Mucosa of rectum (tissue), 2 donors: ENCODE measurements around the gene ZNF506.
A peak's percentile ranks its signal among the peaks of the same experiment; 100 is the strongest.
"Not testable (repeated sequence)": the region's sequence is repeated elsewhere in the genome, so short reads cannot be mapped to it uniquely, and the experiment has no call there.

Experiments
- H3K27ac ChIP-seq, 2 donors: one replicate each; pipeline ENCODE4 v1.7.0; 2013; ENCODE audit warnings: inconsistent platforms in 2 of 2, low read depth in 2 of 2, low read length in 2 of 2
- H3K27me3 ChIP-seq, 2 donors: one replicate each; pipeline ENCODE4 v1.7.0; 2013; ENCODE audit warnings: low read length in 2 of 2; ENCODE audit not compliant: control insufficient read depth in 2 of 2, insufficient read depth in 2 of 2
- H3K36me3 ChIP-seq, 2 donors: one replicate each; pipeline ENCODE4 v1.7.0; 2013; ENCODE audit warnings: low read length in 2 of 2; ENCODE audit not compliant: control insufficient read depth in 2 of 2, insufficient read depth in 2 of 2
- H3K4me1 ChIP-seq, 2 donors: one replicate each; pipeline ENCODE4 v1.7.0; 2013; ENCODE audit warnings: low read length in 2 of 2, mild to moderate bottlenecking in 1 of 2; ENCODE audit not compliant: control insufficient read depth in 2 of 2, insufficient read depth in 2 of 2
- H3K4me3 ChIP-seq, 2 donors: one replicate each; pipeline ENCODE4 v1.7.0; 2013; ENCODE audit warnings: low read length in 2 of 2
- H3K9ac ChIP-seq, 2 donors: one replicate each; pipeline ENCODE4 v1.7.0; 2013; ENCODE audit warnings: low read length in 2 of 2, low read depth in 1 of 2, mild to moderate bottlenecking in 1 of 2
- H3K9me3 ChIP-seq, 2 donors: one replicate each; pipeline ENCODE4 v1.7.0; 2013; ENCODE audit warnings: low read length in 2 of 2; ENCODE audit not compliant: control insufficient read depth in 2 of 2
- donor health status: healthy.
- donor health status: Normal muscosa, but diverticular disease.

Gene ZNF506

GRCh38 chr19:19821366-19821951, at the start of gene ZNF506:
Gene ZNF506 (minus strand): TSS chr19:19821750. CDS start chr19:19821603, 147 bp downstream.
- H3K27me3 ChIP-seq, result no peaks in the 10 kb centered on the region
- H3K9ac ChIP-seq, result peak within 1 kb of the TSS; percentile 95 to 96
- peak within 1 kb of the TSS; percentile 98 to 99 for H3K27ac ChIP-seq
- peaks cover 3% of the 10 kb centered on the region in 2 donors for H3K36me3 ChIP-seq
- peaks cover 0 to 2% of the 10 kb centered on the region in 2 donors for H3K4me1 ChIP-seq
- peak within 1 kb of the TSS; percentile 95 to 98 for H3K4me3 ChIP-seq
- peaks cover 2 to 3% of the 10 kb centered on the region in 2 donors for H3K9me3 ChIP-seq

DNA sequence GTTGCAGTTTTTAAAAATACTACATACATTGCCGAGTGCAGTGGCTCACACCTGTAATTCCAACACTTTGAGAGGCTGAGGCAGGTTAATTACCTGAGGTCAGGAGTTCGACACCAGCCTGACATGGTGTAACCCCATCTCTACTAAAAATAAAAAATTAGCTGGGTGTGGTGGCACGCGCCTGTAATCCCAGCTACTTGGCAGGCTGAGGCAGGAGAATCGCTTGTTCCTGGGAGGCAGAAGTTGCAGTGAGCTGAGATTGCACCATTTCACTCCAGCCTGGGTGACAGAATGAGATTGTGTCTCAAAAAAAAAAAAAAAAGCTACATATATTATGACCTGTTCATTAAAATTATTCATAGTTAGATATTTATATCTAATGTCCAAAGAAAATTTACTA, 48.5 kb upstream of the ZNF506 start:
- Histone ChIP-seq H3K36me3 (peaks cover 10 to 13% of the 10 kb centered on the region in 2 donors), H3K9me3 (peaks cover 13 to 17% of the 10 kb centered on the region in 2 donors)
- H3K4me1 ChIP-seq, H3K27me3 ChIP-seq, H3K27ac ChIP-seq, H3K4me3 ChIP-seq, H3K9ac ChIP-seq: not testable (repeated sequence)

- peaks cover 7 to 9% of the 10 kb centered on the region in 2 donors for H3K9me3 ChIP-seq
- H3K27me3 ChIP-seq, result no peaks in the 10 kb centered on the region
- H3K36me3 ChIP-seq, result no peaks in the 10 kb centered on the region
- peak overlapping the region; percentile 97 to 98 for H3K4me3 ChIP-seq
- H3K4me1 ChIP-seq, result peaks cover 0 to 3% of the 10 kb centered on the region in 2 donors
- H3K27ac ChIP-seq, result peak overlapping the region; percentile 96 to 98
- peak overlapping the region; percentile 81 to 99 for H3K9ac ChIP-seq
Observed at GRCh38 chr19:19866611-19867248, 45.2 kb upstream of the ZNF506 start.

- Histone ChIP-seq H3K4me3 (peak within 1 kb of the TSS; percentile 97 to 98), H3K9me3 (peaks cover 1 to 4% of the 10 kb centered on the region in 2 donors), H3K36me3 (no peaks in the 10 kb centered on the region), H3K27ac (peak within 1 kb of the TSS; percentile 96 to 98), H3K4me1 (peaks cover 0 to 3% of the 10 kb centered on the region in 2 donors), H3K27me3 (no peaks in the 10 kb centered on the region), H3K9ac (peak within 1 kb of the TSS; percentile 81 to 99)
Observed at GRCh38 chr19:19865750-19866610, 44.4 kb upstream of the ZNF506 start, which contains the start of gene ZNF253. Gene ZNF253 (plus strand): TSS chr19:19865882. CDS start chr19:19865997, 115 bp downstream.

GRCh38 chr19:19860756-19861390, 39.3 kb upstream of the ZNF506 start:
- H3K27me3 ChIP-seq, result no peaks in the 10 kb centered on the region
- H3K9me3 ChIP-seq, result no peaks in the 10 kb centered on the region
- H3K36me3 ChIP-seq, result no peaks in the 10 kb centered on the region
- no peak overlapping the region for H3K9ac ChIP-seq
- no peak overlapping the region for H3K27ac ChIP-seq
- H3K4me1 ChIP-seq, result no peaks in the 10 kb centered on the region
- peak overlapping the region in 1 of 2 donors; percentile 54 for H3K4me3 ChIP-seq

GRCh38 chr19:19858751-19859150, 37.2 kb upstream of the ZNF506 start:
- H3K27me3 ChIP-seq, result no peaks in the 10 kb centered on the region
- H3K4me3 ChIP-seq, result no peak overlapping the region
- no peaks in the 10 kb centered on the region for H3K9me3 ChIP-seq
- no peaks in the 10 kb centered on the region for H3K36me3 ChIP-seq
- H3K27ac ChIP-seq, result no peak overlapping the region
- no peak overlapping the region for H3K9ac ChIP-seq
- no peaks in the 10 kb centered on the region for H3K4me1 ChIP-seq

DNA sequence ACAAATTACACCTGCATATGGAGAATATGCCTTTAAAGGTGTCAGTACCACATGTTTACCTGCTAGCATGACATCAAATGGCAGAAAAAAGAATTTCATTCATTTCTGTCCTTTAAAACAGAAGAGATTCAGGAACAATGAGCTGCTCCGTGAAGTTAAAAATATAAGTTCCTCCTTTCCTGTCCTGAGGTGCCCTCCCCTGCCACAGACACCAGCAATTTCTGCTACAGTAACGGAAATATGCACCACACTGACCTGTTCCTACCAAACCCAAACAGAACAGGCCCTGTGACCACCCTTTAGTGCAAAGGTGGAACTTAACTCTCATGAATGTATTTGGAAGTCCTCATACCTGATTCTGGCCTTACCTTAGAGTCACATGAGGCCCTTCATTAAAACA, 30.2 kb upstream of the ZNF506 start:
- H3K9ac ChIP-seq, H3K36me3 ChIP-seq, H3K4me1 ChIP-seq, H3K27me3 ChIP-seq, H3K27ac ChIP-seq, H3K9me3 ChIP-seq, H3K4me3 ChIP-seq: not testable (repeated sequence)

GRCh38 chr19:19849056-19849455, 27.5 kb upstream of the ZNF506 start:
- peaks cover 0 to 4% of the 10 kb centered on the region in 2 donors for H3K9me3 ChIP-seq
- H3K4me3 ChIP-seq, result no peak overlapping the region
- no peak overlapping the region for H3K9ac ChIP-seq
- H3K36me3 ChIP-seq, result no peaks in the 10 kb centered on the region
- no peaks in the 10 kb centered on the region for H3K27me3 ChIP-seq
- H3K4me1 ChIP-seq, result no peaks in the 10 kb centered on the region
- no peak overlapping the region for H3K27ac ChIP-seq

DNA sequence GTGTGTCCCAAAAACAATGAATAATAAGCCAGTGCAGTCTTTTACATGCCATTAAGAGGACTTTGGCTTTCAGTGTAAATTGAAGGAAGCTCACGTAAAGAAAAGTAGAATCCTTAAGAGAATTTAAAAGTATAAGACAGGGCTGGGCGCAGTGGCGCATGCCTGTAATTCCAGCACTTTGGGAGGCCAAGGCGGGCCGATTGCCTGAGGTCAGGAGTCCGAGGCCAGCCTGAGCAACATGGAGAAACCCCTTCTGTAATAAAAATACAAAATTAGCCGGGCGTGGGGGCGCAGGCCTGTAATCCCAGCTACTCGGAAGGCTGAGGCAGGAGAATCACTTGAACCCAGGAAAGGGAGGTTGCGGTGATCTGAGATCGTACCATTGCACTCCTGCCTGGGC, 26.2 kb upstream of the ZNF506 start:
- Histone ChIP-seq H3K4me1 (no peaks in the 10 kb centered on the region), H3K27me3 (no peaks in the 10 kb centered on the region), H3K9ac (no peak overlapping the region), H3K36me3 (no peaks in the 10 kb centered on the region), H3K4me3 (no peak overlapping the region), H3K27ac (no peak overlapping the region), H3K9me3 (peaks cover 0 to 4% of the 10 kb centered on the region in 2 donors)
